NK-92 treated with Interleukin-12 subunit alpha and Interleukin-12 subunit beta, amount 100 ng/mL, for 24 hours (cell line): Measurements from ENCODE around the gene POLRMT.
"Not testable (repeated sequence)": the region's sequence is repeated elsewhere in the genome, so short reads cannot be mapped to it uniquely, and the experiment has no call there.

ENCODE experiments used
- DNase-seq: peaks from one replicate; lab custom pipeline; 2025; lab: John Stamatoyannopoulos, UW

POLRMT gene

DNA sequence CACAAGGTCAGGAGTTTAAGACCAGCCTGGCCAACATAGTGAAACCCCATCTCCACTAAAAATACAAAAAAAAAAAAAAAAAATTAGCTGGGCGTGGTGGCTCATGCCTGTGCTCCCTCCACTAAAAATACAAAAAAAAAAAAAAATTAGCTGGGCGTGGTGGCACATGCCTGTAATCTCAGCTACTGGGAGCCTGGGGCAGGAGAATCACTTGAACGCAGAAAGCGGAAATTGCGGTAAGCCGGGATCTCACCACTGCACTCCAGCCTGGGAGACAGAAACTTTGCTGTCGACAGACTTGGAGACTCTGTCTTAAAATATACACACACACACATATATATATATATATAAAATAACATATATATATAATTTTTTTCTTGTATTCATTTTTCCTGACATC lies 6.8 kb downstream of the POLRMT start:
- not testable (repeated sequence) for DNase-seq

DNA sequence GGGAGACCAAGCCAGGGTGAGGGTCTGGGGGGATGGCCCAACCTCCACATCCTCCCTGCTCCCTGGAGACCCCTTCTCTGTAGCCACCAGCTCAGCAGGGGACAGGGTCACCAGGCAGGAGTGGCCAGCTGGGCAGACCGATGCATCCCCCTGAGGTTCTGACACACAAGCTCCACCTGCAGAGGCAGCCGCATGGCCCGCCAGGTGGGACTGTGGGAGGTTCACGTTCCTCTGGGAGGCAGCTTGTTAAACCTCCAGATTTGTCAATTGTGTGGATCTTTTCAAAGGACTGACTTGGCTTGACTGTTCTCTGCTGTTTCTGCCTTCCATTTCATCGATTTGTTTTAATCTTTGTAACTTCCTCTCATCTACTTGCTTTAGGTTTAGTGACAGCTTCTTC lies 8.1 kb downstream of the POLRMT start:
- no peak for DNase-seq

GRCh38 chr19:624433-625109 lies 8.8 kb downstream of the POLRMT start:
- no peak for DNase-seq

DNA sequence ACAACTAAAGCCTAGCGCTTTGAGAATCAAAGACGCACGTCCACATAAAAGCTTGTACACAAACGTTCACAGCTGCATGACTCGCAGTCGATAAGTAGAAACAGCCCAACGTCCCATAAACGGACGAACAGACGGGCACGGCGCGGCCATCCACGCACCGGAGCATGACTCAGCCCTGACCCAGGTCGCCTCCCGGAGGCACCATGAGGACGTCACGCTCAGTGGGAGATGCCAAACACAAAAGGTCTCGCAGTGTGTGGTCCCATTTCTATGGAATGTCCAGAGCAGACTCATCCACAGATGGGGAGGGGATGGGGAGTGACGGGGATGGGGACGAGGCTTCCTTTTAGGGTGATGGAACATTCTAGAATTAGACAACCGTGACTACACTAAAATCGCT lies 9.4 kb downstream of the POLRMT start:
- no peak for DNase-seq

- no peak for DNase-seq
These were observed 10.0 kb downstream of the POLRMT start for GRCh38 chr19:623175-623916.

DNA sequence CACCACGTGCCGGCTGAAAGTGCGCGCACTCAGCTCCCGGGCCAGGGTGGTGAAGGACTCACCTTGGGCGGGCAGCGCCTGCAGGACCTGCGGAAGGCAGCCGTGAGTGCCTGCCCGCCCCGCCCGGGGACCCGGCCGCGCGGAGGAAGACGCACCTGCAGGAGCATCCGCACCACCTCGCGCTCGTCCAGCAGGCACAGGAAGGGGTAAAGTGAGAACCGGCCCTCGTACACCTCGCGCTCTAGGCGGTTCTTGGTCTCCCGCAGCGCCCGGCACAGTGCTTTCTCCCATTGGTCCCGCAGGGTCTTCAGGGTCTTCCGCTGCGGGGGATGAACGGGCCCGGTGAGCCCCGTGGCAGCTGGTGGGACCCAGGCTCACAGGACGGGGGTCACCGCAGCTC lies 10.7 kb downstream of the POLRMT start:
- no peak for DNase-seq

DNA sequence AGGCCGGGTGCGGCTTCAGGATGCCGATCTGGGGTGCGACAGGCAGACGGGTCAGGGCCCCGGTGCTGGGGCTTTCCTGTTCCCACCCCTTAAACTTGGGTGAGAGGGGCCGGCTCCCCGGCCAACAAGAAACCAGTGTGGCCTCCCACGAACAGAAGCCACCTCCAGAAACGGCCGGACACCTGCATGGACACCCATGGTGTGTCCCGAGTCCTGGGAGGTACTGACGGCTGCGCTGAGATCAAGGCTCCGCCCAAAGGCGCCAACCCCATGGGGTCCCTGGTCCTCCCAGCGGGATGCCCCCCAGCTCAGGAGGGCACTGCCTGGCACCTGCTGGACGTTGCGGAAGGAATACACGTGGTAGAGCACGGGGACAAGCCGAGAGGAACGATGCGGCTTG lies 11.5 kb downstream of the POLRMT start:
- no peak for DNase-seq

- DNase-seq: not testable (repeated sequence)
These were observed 12.1 kb downstream of the POLRMT start for GRCh38 chr19:621191-621590.

- DNase-seq: no peak
These were observed 13.0 kb downstream of the POLRMT start for GRCh38 chr19:620166-620862.

DNA sequence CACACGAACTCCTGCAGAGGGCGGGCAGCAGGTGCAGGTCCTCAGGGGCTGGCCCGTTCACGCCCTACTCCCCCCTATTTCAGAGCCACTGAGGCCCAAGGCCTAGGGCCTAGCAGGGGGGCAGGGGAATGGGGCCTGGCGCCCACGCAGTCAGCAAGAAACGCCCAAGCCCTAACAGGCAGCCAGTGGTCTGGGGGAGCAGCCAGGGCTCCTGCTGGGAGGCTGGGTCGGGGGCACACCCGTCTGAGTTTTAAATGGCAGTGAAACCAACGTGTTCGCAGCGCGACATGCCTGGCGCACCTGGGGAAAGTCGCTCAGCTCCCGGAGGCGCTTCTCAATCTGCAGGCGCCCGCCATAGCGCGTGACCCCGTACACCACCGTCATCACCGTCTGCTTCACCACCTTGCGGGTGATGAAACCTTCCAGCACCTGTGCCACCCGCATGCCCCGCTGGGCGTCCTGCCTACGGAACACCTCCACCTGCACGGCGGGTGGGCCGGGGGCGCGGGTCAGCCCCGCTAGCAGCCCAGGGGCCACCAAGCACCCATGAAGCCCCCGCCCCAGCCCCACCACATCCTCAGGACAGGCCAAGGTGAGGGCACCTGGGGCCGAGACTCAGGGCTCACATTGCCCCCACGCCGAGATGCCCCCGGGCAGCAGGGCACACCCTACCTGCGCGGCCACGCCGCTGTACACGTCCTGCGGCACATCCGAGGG lies 13.9 kb downstream of the POLRMT start:
- no peak for DNase-seq

DNA sequence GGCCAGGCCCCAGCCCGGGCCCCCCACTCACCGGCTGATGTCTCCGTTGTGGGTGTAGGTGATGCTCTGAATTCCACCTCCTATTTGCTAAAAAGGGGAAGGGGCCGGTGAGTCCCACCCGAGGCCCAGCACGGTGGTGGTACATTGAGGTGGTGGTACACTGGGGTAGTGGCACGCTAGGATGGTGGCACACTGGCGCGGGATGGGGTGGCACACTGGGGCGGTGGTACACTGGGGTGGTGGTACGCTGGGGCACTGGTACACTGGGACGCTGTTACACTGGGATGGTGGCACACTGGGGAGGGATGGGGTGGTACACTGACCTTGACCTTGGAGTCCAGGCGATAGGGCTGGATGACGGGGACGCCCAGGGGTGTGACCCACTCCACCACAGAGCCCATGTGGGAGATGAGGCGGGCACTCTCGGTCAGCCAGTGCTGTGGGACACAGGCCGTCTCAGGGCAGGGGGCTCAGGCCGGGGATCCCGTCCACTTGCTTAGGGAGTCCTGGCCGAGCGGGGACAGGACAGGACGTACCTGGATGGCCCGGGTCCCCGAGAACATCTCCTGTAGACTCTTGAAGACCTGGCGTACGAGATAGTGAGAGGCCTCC lies 14.6 kb downstream of the POLRMT start:
- DNase-seq: no peak

- DNase-seq: no peak
These were observed 15.1 kb downstream of the POLRMT start for GRCh38 chr19:618247-618619.

- no peak for DNase-seq
These were observed 15.6 kb downstream of the POLRMT start for GRCh38 chr19:617551-618246.

- no peak for DNase-seq
These were observed 16.4 kb downstream of the POLRMT start for GRCh38 chr19:616747-617526.

DNA sequence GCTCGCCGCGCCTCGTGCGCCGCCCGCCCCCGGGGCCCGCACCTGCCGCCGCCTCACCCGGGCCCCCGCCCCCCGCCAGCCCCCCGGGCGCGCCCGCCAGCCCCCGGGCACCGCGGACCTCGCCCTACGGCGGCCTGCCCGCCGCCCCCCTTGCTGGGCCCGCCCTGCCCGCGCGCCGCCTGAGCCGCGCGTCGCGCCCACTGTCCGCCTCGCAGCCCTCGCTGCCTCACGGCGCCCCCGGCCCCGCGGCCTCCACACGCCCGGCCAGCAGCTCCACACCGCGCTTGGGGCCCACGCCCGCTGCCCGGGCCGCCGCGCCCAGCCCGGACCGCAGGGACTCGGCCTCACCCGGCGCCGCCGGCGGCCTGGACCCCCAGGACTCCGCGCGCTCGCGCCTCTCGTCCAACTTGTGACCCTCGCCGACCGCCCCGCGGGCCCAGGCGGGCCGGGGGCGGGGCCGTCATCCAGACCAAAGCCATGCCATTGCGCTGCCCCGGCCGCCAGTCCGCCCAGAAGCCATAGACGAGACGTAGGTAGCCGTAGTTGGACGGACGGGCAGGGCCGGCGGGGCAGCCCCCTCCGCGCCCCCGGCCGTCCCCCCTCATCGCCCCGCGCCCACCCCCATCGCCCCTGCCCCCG lies 17.2 kb downstream of the POLRMT start:
- DNase-seq: no peak

- no peak for DNase-seq
These were observed 17.7 kb downstream of the POLRMT start for GRCh38 chr19:615619-616018.

DNA sequence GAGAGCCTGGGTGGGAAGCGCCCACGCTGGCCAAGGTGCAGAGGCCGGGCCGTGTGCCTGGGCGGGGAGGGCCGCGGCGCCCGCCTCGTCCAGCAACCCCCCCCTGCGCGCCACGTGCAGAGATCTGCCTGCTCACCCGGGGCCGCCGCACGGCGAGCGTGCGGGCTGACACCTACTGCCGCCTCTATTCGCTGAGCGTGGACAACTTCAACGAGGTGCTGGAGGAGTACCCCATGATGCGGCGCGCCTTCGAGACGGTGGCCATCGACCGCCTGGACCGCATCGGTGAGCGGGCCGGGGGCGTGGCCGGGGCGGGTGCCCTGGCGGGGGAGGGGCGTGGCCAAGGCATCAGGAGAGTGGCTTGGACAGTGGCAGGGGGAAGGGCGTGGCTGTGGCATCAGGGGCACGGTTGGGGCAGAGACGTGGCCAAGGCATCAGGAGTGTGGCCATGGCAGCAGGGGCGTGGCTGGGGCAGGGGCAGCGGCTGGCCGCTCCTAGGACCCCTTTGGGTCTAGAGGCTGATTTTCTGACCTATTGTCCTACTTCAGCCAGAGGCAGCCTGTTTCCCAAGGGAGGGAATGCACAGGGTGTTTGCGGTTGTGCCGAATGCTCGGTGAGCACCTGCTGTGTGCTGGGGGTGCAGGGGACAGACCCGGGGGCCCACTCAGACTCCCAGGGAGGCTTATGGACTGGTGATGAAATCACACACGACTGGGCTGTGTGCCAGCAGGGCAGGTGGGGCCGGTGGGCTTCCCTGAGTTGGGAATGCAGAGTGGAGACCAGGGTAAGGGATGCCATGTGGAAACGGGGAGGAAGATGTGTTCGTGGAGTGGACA lies 19.4 kb downstream of the POLRMT start:
- DNase-seq: no peak

- DNase-seq: no peak
These were observed 20.4 kb downstream of the POLRMT start for GRCh38 chr19:612941-613340.

DNA sequence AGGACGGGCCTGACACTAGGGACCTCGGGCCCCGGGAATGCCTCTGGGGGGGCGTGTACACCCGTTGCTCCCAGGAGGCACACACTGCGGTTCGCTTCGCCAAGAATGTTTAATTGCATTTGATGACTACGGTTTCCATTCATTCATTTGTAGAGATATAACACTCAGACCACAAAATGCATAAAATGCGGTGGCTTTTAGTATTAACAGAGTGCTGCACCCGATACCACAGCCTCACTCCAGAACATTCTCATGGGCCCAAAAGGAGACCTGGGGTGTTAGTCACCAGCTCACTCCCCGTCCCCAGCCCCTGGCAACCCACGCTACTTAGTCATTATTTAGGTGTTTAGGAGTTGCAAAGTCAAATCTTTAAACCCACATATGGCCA lies 21.9 kb downstream of the POLRMT start:
- DNase-seq: no peak
